ENCODE measurements around the gene PIEZO2. TPM values are rescaled to one million over a fixed set of nuclear protein-coding genes. Genes with fewer than 3 reads are reported as not detected.

Gene PIEZO2
- total RNA-seq, 4 donors from 2014 or later, result 0.18 to 3.0 (median 0.21) TPM

GRCh38 chr18:11119550-11119949, 29.8 kb downstream of the PIEZO2 start:
- no peaks in the 10 kb centered on the region for H3K27me3 ChIP-seq
- no peaks in the 10 kb centered on the region for H3K4me1 ChIP-seq
- no peak overlapping the region for H3K4me3 ChIP-seq
- TF ChIP-seq CTCF (IDR thresholded peaks at IDR 0.05 in 4 of 5, conservative IDR thresholded peaks at IDR 0.05 in 1 of 5), result no peak
- TF ChIP-seq POLR2A (IDR thresholded peaks at IDR 0.05), result no peak
- no peaks in the 10 kb centered on the region for H3K9me3 ChIP-seq
- no peak overlapping the region for H3K27ac ChIP-seq
- ATAC-seq, result no peak
- H3K36me3 ChIP-seq, result no peaks in the 10 kb centered on the region
- no peak for DNase-seq
- intact Hi-C loops (cut with DNase I; ENCODE audit: low total_unique reads) (no loop called here), in situ Hi-C loops (cut with MboI; ENCODE audit: low sequenced_read_pairs in 4 of 4) (no loop called here)

- no peak for DNase-seq
- in situ Hi-C loops (cut with MboI; ENCODE audit: low sequenced_read_pairs in 4 of 4), result no loop called here
- Histone ChIP-seq H3K27ac (no peak overlapping the region), H3K4me3 (no peak overlapping the region), H3K36me3 (no peaks in the 10 kb centered on the region), H3K27me3 (no peaks in the 10 kb centered on the region), H3K9me3 (no peaks in the 10 kb centered on the region), H3K4me1 (no peaks in the 10 kb centered on the region)
- ATAC-seq, result no peak
- TF ChIP-seq CTCF (IDR thresholded peaks at IDR 0.05 in 4 of 5, conservative IDR thresholded peaks at IDR 0.05 in 1 of 5), result no peak
- TF ChIP-seq POLR2A (IDR thresholded peaks at IDR 0.05), result no peak
- intact Hi-C loops (cut with DNase I; ENCODE audit: low total_unique reads), result no loop called here
These were observed 31.2 kb downstream of the PIEZO2 start for GRCh38 chr18:11118051-11118766.

DNA sequence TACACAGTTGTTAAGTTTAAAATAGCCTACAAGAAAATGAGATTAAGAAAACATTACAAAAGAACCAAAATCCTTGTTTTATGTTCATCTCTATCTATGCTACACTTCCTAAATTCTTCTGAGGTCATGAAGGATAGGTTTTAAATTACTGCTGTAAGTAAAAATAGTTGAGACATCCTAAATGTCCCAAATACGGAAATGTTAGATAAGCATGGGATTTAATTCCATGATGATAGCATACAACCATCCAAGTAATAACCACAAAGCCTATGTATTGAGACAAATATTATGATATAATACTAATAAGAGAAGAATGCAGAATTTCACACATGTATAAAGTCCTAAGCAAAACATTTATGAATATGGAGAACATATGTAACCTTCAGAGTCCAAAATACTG, 34.1 kb downstream of the PIEZO2 start:
- H3K27ac ChIP-seq, result no peak overlapping the region
- no peak for TF ChIP-seq CTCF (IDR thresholded peaks at IDR 0.05 in 4 of 5, conservative IDR thresholded peaks at IDR 0.05 in 1 of 5)
- DNase-seq, result no peak
- no peak for ATAC-seq
- intact Hi-C loops (cut with DNase I; ENCODE audit: low total_unique reads) (no loop called here), in situ Hi-C loops (cut with MboI; ENCODE audit: low sequenced_read_pairs in 4 of 4) (no loop called here)
- no peak overlapping the region for H3K4me3 ChIP-seq
- H3K9me3 ChIP-seq, result no peaks in the 10 kb centered on the region
- H3K27me3 ChIP-seq, result no peaks in the 10 kb centered on the region
- no peaks in the 10 kb centered on the region for H3K4me1 ChIP-seq
- no peaks in the 10 kb centered on the region for H3K36me3 ChIP-seq

DNA sequence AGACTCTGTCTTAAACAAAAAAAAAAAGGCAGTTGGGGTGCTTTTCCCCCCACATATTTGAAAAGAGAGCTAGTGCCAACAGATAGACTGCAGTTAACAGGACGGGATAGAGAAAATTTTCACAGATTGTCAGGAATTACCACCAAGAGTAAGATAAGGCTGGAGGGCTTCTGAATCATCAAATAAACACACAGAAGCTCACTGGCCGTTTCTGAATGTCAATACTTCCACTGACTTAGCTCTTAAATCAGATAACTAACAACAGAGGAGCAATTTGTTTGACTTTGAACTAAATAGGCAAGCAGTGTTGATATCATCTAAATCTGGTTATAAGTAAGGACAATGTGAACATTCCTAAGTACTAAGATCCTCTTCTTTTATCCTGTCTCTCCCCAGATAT, 34.7 kb downstream of the PIEZO2 start:
- TF ChIP-seq CTCF (IDR thresholded peaks at IDR 0.05 in 4 of 5, conservative IDR thresholded peaks at IDR 0.05 in 1 of 5) (no peak), POLR2A (IDR thresholded peaks at IDR 0.05) (no peak)
- no peaks in the 10 kb centered on the region for H3K27me3 ChIP-seq
- H3K27ac ChIP-seq, result no peak overlapping the region
- no peak overlapping the region for H3K4me3 ChIP-seq
- in situ Hi-C loops (cut with MboI; ENCODE audit: low sequenced_read_pairs in 4 of 4) (no loop called here), intact Hi-C loops (cut with DNase I; ENCODE audit: low total_unique reads) (no loop called here)
- no peaks in the 10 kb centered on the region for H3K4me1 ChIP-seq
- H3K9me3 ChIP-seq, result no peaks in the 10 kb centered on the region
- DNase-seq (no peak), ATAC-seq (no peak)
- no peaks in the 10 kb centered on the region for H3K36me3 ChIP-seq

DNA sequence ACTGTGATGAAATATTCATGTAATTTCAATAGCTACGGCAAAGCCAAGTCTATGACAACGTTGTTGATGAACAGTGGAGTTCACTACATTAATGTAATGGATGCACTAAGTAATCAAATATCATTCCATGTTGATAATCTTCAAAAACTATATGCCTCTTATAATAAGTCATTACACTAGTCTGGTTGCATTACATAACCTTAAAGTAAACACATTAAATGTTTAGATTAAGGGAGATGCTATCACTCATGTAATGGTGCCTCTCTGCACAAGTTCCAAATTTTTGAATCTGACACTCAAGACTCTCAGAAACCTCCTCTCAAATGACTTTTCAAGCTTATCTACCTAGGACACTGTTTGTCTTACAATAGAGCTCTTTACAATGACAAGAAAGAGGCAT, 35.4 kb downstream of the PIEZO2 start:
- H3K9me3 ChIP-seq, result no peaks in the 10 kb centered on the region
- H3K4me3 ChIP-seq, result no peak overlapping the region
- TF ChIP-seq POLR2A (IDR thresholded peaks at IDR 0.05) (no peak), CTCF (IDR thresholded peaks at IDR 0.05 in 4 of 5, conservative IDR thresholded peaks at IDR 0.05 in 1 of 5) (no peak)
- no peaks in the 10 kb centered on the region for H3K36me3 ChIP-seq
- no peak for ATAC-seq
- H3K27ac ChIP-seq, result no peak overlapping the region
- no peaks in the 10 kb centered on the region for H3K4me1 ChIP-seq
- in situ Hi-C loops (cut with MboI; ENCODE audit: low sequenced_read_pairs in 4 of 4), result no loop called here
- intact Hi-C loops (cut with DNase I; ENCODE audit: low total_unique reads), result no loop called here
- no peak for DNase-seq
- H3K27me3 ChIP-seq, result no peaks in the 10 kb centered on the region
